H9 (cell line): Measurements from ENCODE around the gene ITGA2. TPM values are rescaled to one million over a fixed set of nuclear protein-coding genes. Genes with fewer than 3 reads are reported as not detected.

Experiments
- DNase-seq: peaks from one replicate; pipeline ENCODE4 v3.0.0-alpha.2; 2017
- H2AFZ ChIP-seq: one replicate; pipeline ENCODE4 v1.6.1; 2013; ENCODE audit warnings: mild to moderate bottlenecking, low read length, control low read depth, moderate library complexity
- H2AK5ac ChIP-seq: 2 replicates; pipeline ENCODE4 v1.6.1; 2013; ENCODE audit warnings: low read length, control low read depth, mixed read lengths; ENCODE audit not compliant: insufficient read length
- H2BK120ac ChIP-seq: one replicate; pipeline ENCODE4 v1.6.1; 2013; ENCODE audit warnings: low read depth, mild to moderate bottlenecking, low read length, control low read depth, inconsistent platforms; ENCODE audit not compliant: poor library complexity, severe bottlenecking
- H2BK12ac ChIP-seq: 2 replicates; pipeline ENCODE4 v1.6.1; 2013; ENCODE audit warnings: low read length, control low read depth, mixed read lengths, low read depth; ENCODE audit not compliant: insufficient read length
- H2BK15ac ChIP-seq: 2 replicates; pipeline ENCODE4 v1.6.1; 2013; ENCODE audit warnings: low read depth, low read length, control low read depth
- H2BK20ac ChIP-seq: one replicate; pipeline ENCODE4 v1.6.1; 2013; ENCODE audit warnings: low read depth, mild to moderate bottlenecking, low read length, control low read depth, inconsistent platforms; ENCODE audit not compliant: poor library complexity, severe bottlenecking
- H2BK5ac ChIP-seq: 2 replicates; pipeline ENCODE4 v1.6.1; 2013; ENCODE audit warnings: low read length, control low read depth, mixed read lengths; ENCODE audit not compliant: insufficient read length
- H3K14ac ChIP-seq: 2 replicates; pipeline ENCODE4 v1.6.1; 2013; ENCODE audit warnings: low read length, control low read depth; ENCODE audit not compliant: insufficient read depth
- H3K18ac ChIP-seq: 2 replicates; pipeline ENCODE4 v1.6.1; 2013; ENCODE audit warnings: low read depth, mild to moderate bottlenecking, mixed read lengths, low read length, control low read depth; ENCODE audit not compliant: insufficient read length
- H3K23ac ChIP-seq: 2 replicates; pipeline ENCODE4 v1.6.1; 2013; ENCODE audit warnings: low read length, control low read depth, mixed read lengths, low read depth; ENCODE audit not compliant: insufficient read length
- H3K23me2 ChIP-seq: 2 replicates; pipeline ENCODE4 v1.6.1; 2013; ENCODE audit warnings: low read depth, mild to moderate bottlenecking, mixed read lengths, low read length, control low read depth; ENCODE audit not compliant: insufficient read length, poor library complexity, severe bottlenecking
- H3K27ac ChIP-seq: 2 replicates; pipeline ENCODE4 v1.5.1; 2013; ENCODE audit warnings: low read length, control low read depth, mixed read lengths, low read depth; ENCODE audit not compliant: insufficient read length
- H3K27me3 ChIP-seq: 2 replicates; pipeline ENCODE4 v1.6.1; 2013; ENCODE audit warnings: low read length, control low read depth, inconsistent platforms; ENCODE audit not compliant: insufficient read depth
- H3K4ac ChIP-seq: 2 replicates; pipeline ENCODE4 v1.6.1; 2013; ENCODE audit warnings: low read depth, mild to moderate bottlenecking, control low read depth, inconsistent platforms, low read length, moderate library complexity
- H3K4me1 ChIP-seq: 2 replicates; pipeline ENCODE4 v1.6.1; 2013; ENCODE audit warnings: low read length, control low read depth, inconsistent platforms; ENCODE audit not compliant: insufficient read depth
- H3K4me2 ChIP-seq: 2 replicates; pipeline ENCODE4 v1.6.1; 2013; ENCODE audit warnings: low read length, control low read depth, mixed read lengths; ENCODE audit not compliant: insufficient read length, insufficient read depth
- H3K56ac ChIP-seq: 2 replicates; pipeline ENCODE4 v1.6.1; 2013; ENCODE audit warnings: low read depth, mild to moderate bottlenecking, mixed read lengths, low read length, control low read depth; ENCODE audit not compliant: insufficient read length
- H3K79me1 ChIP-seq: 2 replicates; pipeline ENCODE4 v1.6.1; 2013; ENCODE audit warnings: low read depth, mild to moderate bottlenecking, moderate library complexity, low read length, control low read depth, inconsistent platforms; ENCODE audit not compliant: insufficient read depth, poor library complexity, severe bottlenecking
- H3K79me2 ChIP-seq: 2 replicates; pipeline ENCODE4 v1.6.1; 2013; ENCODE audit warnings: low read length, control low read depth, inconsistent platforms; ENCODE audit not compliant: insufficient read depth
- H3K9ac ChIP-seq: 2 replicates; pipeline ENCODE4 v1.6.1; 2013; ENCODE audit warnings: low read length, control low read depth, mixed read lengths; ENCODE audit not compliant: insufficient read length; ENCODE audit errors: extremely low read depth
- H3K9me3 ChIP-seq: one replicate; pipeline ENCODE4 v1.6.1; 2013; ENCODE audit warnings: low read depth, low read length, inconsistent platforms; ENCODE audit not compliant: control insufficient read depth
- H3T11ph ChIP-seq: one replicate; pipeline ENCODE4 v1.6.1; 2013; ENCODE audit warnings: mild to moderate bottlenecking, low read length, control low read depth, inconsistent platforms
- H4K20me1 ChIP-seq: one replicate; pipeline ENCODE4 v1.6.1; 2013; ENCODE audit not compliant: control insufficient read depth, insufficient read length, insufficient read depth
- H4K5ac ChIP-seq: 2 replicates; pipeline ENCODE4 v1.6.1; 2013; ENCODE audit warnings: low read depth, mild to moderate bottlenecking, mixed read lengths, low read length, control low read depth; ENCODE audit not compliant: insufficient read length
- H4K8ac ChIP-seq: replicated peaks from 2 replicates; pipeline ENCODE4 v1.6.1; 2013; ENCODE audit warnings: low read length, control low read depth, mixed read lengths, low read depth; ENCODE audit not compliant: insufficient read length
- H4K91ac ChIP-seq: 2 replicates; pipeline ENCODE4 v1.6.1; 2013; ENCODE audit warnings: low read depth, mild to moderate bottlenecking, moderate library complexity, mixed read lengths, low read length, control low read depth; ENCODE audit not compliant: insufficient read length
- H3K27ac Mint-ChIP-seq, 3 experiments: 2 replicates in 2 of 3; 3 replicates in 1 of 3; pipeline ENCODE4 v1.8.0; 2020 to 2021; ENCODE audit warnings: mixed read lengths in 3 of 3, mild to moderate bottlenecking in 1 of 3, moderate library complexity in 1 of 3
- H3K27me3 Mint-ChIP-seq: 2 replicates; pipeline ENCODE4 v1.8.0; 2021; ENCODE audit warnings: low read depth, mild to moderate bottlenecking, moderate library complexity, mixed read lengths
- H3K36me3 Mint-ChIP-seq, 3 experiments: 2 replicates in 2 of 3; 3 replicates in 1 of 3; pipeline ENCODE4 v1.8.0; 2020 to 2021; ENCODE audit warnings: low read depth in 3 of 3, mixed read lengths in 3 of 3; ENCODE audit not compliant: insufficient read depth in 1 of 3
- H3K4me1 Mint-ChIP-seq, 2 experiments: 2 replicates each; pipeline ENCODE4 v1.8.0; 2020; ENCODE audit warnings: mixed read lengths in 2 of 2
- H3K4me3 Mint-ChIP-seq, 2 experiments: 2 replicates in 1 of 2; 3 replicates in 1 of 2; pipeline ENCODE4 v1.8.0; 2020 to 2021; ENCODE audit warnings: mild to moderate bottlenecking in 2 of 2, mixed read lengths in 2 of 2, moderate library complexity in 1 of 2
- H3K9me3 Mint-ChIP-seq, 2 experiments: 2 replicates in 1 of 2; 3 replicates in 1 of 2; pipeline ENCODE4 v1.8.0; 2020; ENCODE audit warnings: mild to moderate bottlenecking in 2 of 2, mixed read lengths in 2 of 2, moderate library complexity in 1 of 2
- WGBS: extraction: QIAGEN DNeasy Blood & Tissue Kit; methylation state at CpG from one replicate; pipeline ENCODE4 v1.1.7; 2013; ENCODE audit warnings: missing lambda C conversion rate, low lambda C conversion rate, mixed read lengths; ENCODE audit not compliant: insufficient read length; ENCODE audit errors: extremely low coverage; 5-methylcytosine and 5-hydroxymethylcytosine counted together
- total RNA-seq: library from RNA; stranded (reverse); gene quantifications from 2 replicates; pipeline ENCODE4 v1.2.1, GENCODE V29; 2021
- TF ChIP-seq, protein P1 (sequence below): fragments of 200-600 bp; sonication (generic); conservative IDR thresholded peaks from 3 replicates; pipeline ENCODE4 v1.8.0; 2021; ENCODE audit warnings: antibody characterized with exemption, mild to moderate bottlenecking

Gene ITGA2
- total RNA-seq, 1 experiment from 2014 or later = 3.0 TPM

- Histone ChIP-seq H2BK20ac (no peak overlapping the region), H3K4me2 (no peak overlapping the region), H3K18ac (no peak overlapping the region), H4K20me1 (no peaks in the 10 kb centered on the region), H4K5ac (no peak overlapping the region), H3K23me2 (no peaks in the 10 kb centered on the region), H2BK120ac (no peak overlapping the region), H3K79me1 (no peaks in the 10 kb centered on the region), H2BK15ac (no peak overlapping the region), H3K4me1 (no peaks in the 10 kb centered on the region), H3K27ac (no peak overlapping the region), H3K14ac (no peak overlapping the region), H3K9me3 (no peaks in the 10 kb centered on the region), H3K4ac (no peak overlapping the region), H2AFZ (no peak overlapping the region), H3K27me3 (no peaks in the 10 kb centered on the region), H2AK5ac (no peak overlapping the region), H4K8ac (no peak overlapping the region), H4K91ac (no peak overlapping the region), H2BK12ac (no peak overlapping the region), H3K23ac (no peak overlapping the region), H2BK5ac (no peak overlapping the region), H3K56ac (no peak overlapping the region), H3K9ac (no peak overlapping the region), H3T11ph (no peak overlapping the region), H3K79me2 (no peaks in the 10 kb centered on the region)
- no peaks in the 10 kb centered on the region for H3K36me3 Mint-ChIP-seq
- TF ChIP-seq, protein P1, sequence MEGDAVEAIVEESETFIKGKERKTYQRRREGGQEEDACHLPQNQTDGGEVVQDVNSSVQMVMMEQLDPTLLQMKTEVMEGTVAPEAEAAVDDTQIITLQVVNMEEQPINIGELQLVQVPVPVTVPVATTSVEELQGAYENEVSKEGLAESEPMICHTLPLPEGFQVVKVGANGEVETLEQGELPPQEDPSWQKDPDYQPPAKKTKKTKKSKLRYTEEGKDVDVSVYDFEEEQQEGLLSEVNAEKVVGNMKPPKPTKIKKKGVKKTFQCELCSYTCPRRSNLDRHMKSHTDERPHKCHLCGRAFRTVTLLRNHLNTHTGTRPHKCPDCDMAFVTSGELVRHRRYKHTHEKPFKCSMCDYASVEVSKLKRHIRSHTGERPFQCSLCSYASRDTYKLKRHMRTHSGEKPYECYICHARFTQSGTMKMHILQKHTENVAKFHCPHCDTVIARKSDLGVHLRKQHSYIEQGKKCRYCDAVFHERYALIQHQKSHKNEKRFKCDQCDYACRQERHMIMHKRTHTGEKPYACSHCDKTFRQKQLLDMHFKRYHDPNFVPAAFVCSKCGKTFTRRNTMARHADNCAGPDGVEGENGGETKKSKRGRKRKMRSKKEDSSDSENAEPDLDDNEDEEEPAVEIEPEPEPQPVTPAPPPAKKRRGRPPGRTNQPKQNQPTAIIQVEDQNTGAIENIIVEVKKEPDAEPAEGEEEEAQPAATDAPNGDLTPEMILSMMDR = no peak
- H3K27ac Mint-ChIP-seq = no peak overlapping the region
- no peak overlapping the region for H3K4me3 Mint-ChIP-seq
- DNase-seq = no peak
- no peaks in the 10 kb centered on the region for H3K27me3 Mint-ChIP-seq
- H3K4me1 Mint-ChIP-seq = peaks cover 0 to 3% of the 10 kb centered on the region in 2 experiments; a peak in 1 of 4 replicates
- no CpG with 5 or more reads among the region's 4 CpGs for WGBS
- H3K9me3 Mint-ChIP-seq = no peaks in the 10 kb centered on the region
Observed at GRCh38 chr5:53024535-53024934, 35.4 kb downstream of the ITGA2 start.
